ENCODE measurements around the gene EIF1. TPM values are rescaled to one million over a fixed set of nuclear protein-coding genes. Genes with fewer than 3 reads are reported as not detected.

Gene EIF1
- total and polyA plus RNA-seq, 2 donors (not counting 3 experiments of a cell fraction or from before 2014, with no cell fraction given), result 168 to 814 TPM

- dilution Hi-C loops (cut with MboI; ENCODE audit: extremely low pct_ligation_motif_present, low sequenced_read_pairs), result no loop called here
- Histone ChIP-seq H3K79me2 (ENCODE audit: control insufficient read depth, insufficient read depth, low read length) (no peaks in the 10 kb centered on the region), H3K4me3 (replicated peaks in 1 of 3; ENCODE audit: insufficient read depth in 1 of 3, low read depth in 1 of 3, low read length in 3 of 3) (no peak overlapping the region), H2AFZ (ENCODE audit: low read depth, low read length) (no peak overlapping the region), H3K4me2 (ENCODE audit: insufficient read depth, low read length) (no peak overlapping the region), H3K9ac (replicated peaks; ENCODE audit: extremely low read depth, insufficient read depth, low read length) (no peak overlapping the region), H4K20me1 (replicated peaks; ENCODE audit: control insufficient read depth, extremely low read depth, insufficient read depth, low read length) (no peaks in the 10 kb centered on the region), H3K4me1 (ENCODE audit: control insufficient read depth, extremely low read depth, insufficient read depth, low read length) (no peaks in the 10 kb centered on the region), H3K9me3 (replicated peaks; ENCODE audit: control insufficient read depth, insufficient read depth, low read length) (no peaks in the 10 kb centered on the region), H3K9me1 (replicated peaks; ENCODE audit: control insufficient read depth, extremely low read depth, insufficient read depth, low read length) (no peaks in the 10 kb centered on the region), H3K36me3 (ENCODE audit: control insufficient read depth in 2 of 2, extremely low read depth in 1 of 2, insufficient read depth in 2 of 2, low read length in 2 of 2) (no peaks in the 10 kb centered on the region), H3K27me3 (ENCODE audit: control insufficient read depth in 2 of 2, insufficient read depth in 2 of 2, low read length in 2 of 2) (peaks cover 0 to 2% of the 10 kb centered on the region in 2 experiments), H3K27ac (ENCODE audit: insufficient read depth, low read depth, low read length) (no peak overlapping the region)
- no TSS peak for BruUV-seq (replicated peaks)
- intact Hi-C loops (cut with micrococcal nuclease), result no loop called here
- ChIA-PET POLR2A (interaction anchor here (0.6 kb wide), 1 partner anchor 14 kb away, joined by 6 read pairs; no protein-coding TSS in a partner anchor), CTCF (interaction anchor here (0.6 to 6.5 kb wide), 4 partner anchors 10 to 1279 kb away, joined by 3 to 71 read pairs (median 4); no protein-coding TSS in a partner anchor)
- FAIRE-seq (no peak), DNase-seq (ENCODE audit: low read depth, low spot score) (peak; percentile 29)
- no peak for TF ChIP-seq FOS (IDR thresholded peaks at IDR 0.05; ENCODE audit: borderline replicate concordance, insufficient read depth, low read length)
- no peak for TF ChIP-seq GATA2 (IDR thresholded peaks at IDR 0.05; ENCODE audit: insufficient read depth, insufficient read length, low read depth, low read length)
- no peak for TF ChIP-seq CTCF (IDR thresholded peaks at IDR 0.05; ENCODE audit: extremely low read depth in 1 of 2, insufficient read depth in 1 of 2, low read depth in 1 of 2, low read length in 2 of 2)
- TF ChIP-seq MYC (IDR thresholded peaks at IDR 0.05; ENCODE audit: low read depth, low read length), result no peak
- no peak for TF ChIP-seq EZH2 (IDR thresholded peaks at IDR 0.05; ENCODE audit: borderline replicate concordance, low read depth, low read length, severe bottlenecking)
- TF ChIP-seq JUN (IDR thresholded peaks at IDR 0.05; ENCODE audit: borderline replicate concordance, insufficient read depth, insufficient read length, low read depth), result no peak
- no peak for TF ChIP-seq POLR2A (IDR thresholded peaks at IDR 0.05; ENCODE audit: low read depth, low read length)
- TF ChIP-seq, protein P1, sequence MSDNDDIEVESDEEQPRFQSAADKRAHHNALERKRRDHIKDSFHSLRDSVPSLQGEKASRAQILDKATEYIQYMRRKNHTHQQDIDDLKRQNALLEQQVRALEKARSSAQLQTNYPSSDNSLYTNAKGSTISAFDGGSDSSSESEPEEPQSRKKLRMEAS (IDR thresholded peaks at IDR 0.05; ENCODE audit: insufficient read depth, insufficient read length), result no peak
- TF ChIP-seq POLR2AphosphoS5 (IDR thresholded peaks at IDR 0.05; ENCODE audit: insufficient read depth, low read depth, low read length), result no peak
Observed at GRCh38 chr17:41705271-41705991, 16.7 kb downstream of the EIF1 start.

All from endothelial cell of umbilical vein (primary cell).